GM04504 (cell line): ENCODE measurements around the gene MAGI2.
"Not testable (repeated sequence)": the region's sequence is repeated elsewhere in the genome, so short reads cannot be mapped to it uniquely, and the experiment has no call there.

Experiments
- DNase-seq: peaks from one replicate; pipeline ENCODE4 v3.0.0-alpha.2; 2012; ENCODE audit warnings: low read depth

MAGI2 gene

DNA sequence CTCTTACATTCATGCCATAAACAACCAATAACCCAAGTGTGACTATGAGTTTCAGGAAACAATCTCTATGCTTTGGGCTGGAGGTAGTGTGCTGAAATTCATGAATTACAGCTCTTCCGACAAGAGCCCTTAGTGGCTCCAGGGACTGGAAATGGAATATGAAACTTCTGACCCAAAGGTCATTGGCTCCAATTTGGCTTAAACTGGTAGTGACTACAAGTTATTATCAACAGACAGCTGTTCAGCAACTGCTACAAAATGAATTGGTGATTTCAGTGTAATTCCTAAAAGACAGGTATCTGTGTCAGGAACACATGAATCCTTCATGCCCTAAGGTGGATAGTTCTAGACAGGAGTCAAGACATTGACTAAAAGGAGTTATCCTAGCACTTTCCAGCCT lies 909.5 kb downstream of the MAGI2 start:
- no peak for DNase-seq

DNA sequence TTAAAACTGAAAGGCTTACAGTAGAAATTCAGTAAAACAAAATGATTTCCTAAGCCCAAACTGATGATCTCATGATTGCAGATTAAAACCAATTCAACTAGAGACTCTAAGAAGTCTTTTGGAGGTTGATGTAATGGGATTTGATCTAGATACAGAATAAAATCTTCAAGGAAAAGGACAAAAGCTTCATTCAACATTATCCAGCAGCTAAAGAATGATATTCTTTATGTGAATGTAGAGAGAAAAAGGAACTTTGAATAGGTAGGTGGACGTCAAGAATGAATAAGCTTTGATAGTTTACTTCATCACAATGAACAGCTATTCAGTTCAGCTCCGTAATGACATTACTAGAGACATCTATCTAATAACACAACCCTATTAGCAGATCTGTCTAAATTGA lies 910.5 kb downstream of the MAGI2 start:
- no peak for DNase-seq

DNA sequence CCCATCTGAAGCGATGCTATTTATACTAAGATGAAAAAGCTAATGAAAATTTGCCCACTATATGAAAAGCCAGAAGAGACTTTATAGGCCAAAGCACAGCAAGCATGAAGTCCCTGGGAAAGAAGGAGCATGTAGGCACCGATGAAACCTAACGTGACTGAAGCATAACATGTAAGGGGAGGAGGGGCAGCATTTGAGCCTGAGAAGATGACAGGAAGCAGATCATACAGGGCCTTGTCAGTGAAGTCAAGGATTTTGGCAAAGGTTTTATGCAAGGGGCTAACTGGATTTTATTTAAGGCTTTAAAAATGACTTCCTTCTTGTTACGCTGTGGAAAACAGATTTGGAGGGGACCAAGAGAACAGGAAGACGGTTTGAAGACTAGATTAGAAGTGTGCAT lies 910.9 kb downstream of the MAGI2 start:
- DNase-seq, result no peak

DNA sequence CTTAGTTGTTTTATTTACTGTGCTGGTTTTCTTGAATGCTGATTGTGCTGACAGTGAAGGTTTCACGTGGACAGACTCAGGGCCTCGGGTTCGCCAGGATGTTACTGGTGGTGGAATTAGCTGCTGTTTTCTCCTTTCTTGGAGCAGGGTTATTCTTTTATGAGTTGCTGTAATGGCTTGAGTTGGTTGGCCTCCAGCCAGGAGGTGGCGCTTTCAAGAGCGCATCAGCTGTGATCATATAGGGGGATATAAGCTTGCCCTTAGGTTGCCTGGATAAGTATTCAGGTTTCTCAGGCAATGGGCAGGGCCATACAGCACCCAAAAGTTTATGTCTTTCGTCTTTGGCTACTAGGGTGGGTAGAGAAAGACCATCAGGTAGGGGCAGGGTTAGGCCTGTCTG lies 913.6 kb downstream of the MAGI2 start:
- DNase-seq, result no peak

DNA sequence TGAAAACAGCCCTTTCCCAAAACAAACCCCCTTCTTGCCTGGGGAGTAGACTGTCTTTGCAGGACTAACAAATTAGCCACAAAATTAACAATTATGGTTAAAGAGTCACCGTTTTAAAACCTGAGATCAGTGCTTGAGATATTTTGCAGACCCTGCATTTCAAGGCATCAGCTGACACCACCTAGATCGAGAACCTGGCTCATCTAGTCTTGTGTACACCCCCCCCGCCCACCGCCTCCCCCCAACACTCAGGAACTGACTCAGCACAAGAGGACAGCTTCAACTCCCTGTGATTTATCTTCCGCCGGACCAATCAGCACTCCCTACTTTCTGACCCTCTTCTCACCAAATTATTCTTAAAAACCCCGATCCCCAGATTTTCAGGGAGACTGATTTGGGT lies 917.8 kb downstream of the MAGI2 start:
- no peak for DNase-seq

DNA sequence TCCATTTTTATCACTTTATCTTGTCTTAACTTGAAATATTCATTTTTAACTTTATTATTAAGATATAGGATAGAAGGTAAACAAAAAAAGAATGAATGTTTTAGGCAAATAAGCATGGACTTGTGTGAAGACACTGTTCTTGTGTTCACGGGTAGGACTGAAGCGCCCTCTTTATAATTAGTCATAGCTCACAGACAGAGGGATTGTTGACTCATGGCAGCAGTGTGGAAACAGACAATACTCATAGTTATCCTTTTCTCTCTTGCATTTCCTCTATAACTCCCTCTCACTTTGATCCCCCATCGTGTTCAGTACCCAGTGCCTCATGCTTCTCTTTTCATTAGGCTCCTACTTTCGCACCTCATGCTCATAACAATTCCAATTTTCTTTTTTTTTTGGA lies 923.1 kb downstream of the MAGI2 start:
- DNase-seq, result peak; percentile 24

DNA sequence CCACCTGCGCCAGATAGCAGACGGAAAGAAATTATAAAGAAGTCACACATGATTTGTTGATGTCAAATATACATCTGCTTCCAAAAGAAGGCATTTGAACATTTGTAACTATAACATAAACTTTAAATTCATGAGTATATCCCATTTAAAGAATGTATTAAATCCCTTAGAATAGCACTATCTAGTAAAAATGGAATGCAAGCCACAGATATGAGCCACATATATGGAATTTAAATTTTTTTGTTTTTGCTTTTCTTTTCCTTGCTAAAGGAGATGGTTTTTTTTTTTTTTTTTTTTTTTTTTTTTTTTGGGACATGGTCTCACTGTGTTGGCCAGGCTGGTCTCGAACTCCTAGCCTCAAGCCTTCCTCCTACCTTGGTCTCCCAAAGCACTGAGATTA lies 924.1 kb downstream of the MAGI2 start:
- no peak for DNase-seq

DNA sequence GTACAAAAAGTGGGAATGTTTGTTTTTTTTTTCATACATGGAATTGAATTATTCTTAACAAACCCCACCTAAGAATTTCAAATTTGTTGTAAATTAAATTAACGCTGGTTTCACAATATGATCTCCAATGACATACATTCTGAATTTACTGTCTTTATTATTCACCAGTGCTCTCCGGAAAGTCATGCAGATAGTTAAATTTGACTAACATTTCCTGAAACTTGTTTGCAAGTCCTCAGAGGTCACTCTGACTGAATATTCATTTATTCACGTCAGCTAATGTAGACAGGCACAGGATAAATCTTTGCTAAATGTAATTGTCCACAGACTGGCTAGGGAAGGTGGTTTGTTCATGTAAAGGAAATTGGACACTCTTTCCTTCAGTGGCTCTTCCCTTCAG lies 924.5 kb downstream of the MAGI2 start:
- DNase-seq, result no peak

DNA sequence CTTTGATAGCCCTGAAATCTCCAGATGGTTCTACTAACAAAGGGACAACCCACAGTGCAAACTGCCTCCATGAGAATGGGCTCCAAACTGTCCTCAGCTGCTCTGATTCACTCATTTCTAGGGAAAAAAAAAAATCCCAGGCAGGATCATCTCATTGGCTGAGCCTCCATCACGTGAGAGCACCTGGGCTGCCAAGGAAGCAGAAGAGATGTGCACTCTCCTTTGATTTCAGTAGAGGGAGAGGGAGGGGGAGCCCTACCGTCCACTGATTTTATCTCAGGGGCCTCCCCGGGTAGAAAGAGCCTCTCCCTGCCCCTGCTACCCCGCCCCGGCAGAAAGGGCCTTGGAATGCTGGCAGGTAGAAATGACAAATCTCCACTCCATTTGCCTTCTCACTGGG lies 929.5 kb downstream of the MAGI2 start:
- no peak for DNase-seq

DNA sequence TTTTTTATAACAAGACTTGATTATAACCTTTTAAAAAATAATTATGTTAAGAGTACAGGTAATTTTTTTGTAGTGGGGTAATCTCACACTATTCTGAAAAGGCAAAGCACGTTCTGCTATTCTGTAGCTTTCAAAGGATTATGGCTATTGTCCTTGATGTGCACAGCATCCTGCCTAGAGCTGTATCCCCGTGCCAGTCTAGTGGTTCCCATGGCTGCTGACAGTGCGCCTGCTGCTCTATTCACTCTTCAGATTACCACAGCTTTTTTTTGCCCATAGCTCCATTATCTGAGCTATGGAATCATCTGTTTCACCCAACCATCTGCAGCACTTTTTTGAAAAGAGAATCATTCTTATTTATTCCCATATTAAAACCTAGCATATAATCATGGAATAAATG lies 931.5 kb downstream of the MAGI2 start:
- no peak for DNase-seq

DNA sequence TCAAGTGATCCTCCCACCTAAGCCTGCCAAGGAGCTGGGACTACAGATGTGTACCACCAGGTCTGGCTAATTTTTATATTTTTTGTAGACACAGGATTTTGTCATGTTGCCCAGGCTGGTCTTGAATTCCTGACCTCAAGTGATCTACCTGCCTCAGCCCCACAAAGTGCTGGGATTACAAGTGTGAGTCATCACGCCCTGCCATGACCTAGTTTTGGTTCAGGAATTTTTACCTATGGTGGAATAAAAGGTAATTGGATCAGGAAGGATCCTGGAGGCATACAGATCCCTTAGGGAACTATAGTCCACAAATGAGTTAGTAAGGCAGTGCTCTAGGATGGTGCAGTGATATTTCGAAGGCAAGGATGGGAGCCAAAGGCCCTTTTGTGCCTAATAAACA lies 937.0 kb downstream of the MAGI2 start:
- no peak for DNase-seq

DNA sequence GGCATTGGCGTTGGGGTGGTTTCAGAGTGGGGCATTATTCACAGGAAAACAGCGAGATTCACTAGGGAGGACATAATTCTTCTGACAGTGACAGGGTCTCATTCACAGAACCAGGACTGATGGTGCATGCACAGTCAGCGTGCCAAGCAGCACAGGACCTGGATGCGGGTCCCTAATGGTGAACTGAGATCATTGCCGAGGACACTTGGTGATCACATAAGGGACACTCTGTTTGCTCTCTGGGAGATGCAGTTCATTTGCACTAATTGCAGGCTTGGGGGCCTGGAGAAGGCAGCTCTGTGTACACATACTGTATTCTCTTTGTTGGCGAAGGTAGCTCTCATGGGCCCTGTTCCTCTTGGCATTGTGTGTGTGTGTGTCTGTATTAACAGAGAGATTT lies 938.8 kb downstream of the MAGI2 start:
- no peak for DNase-seq

DNA sequence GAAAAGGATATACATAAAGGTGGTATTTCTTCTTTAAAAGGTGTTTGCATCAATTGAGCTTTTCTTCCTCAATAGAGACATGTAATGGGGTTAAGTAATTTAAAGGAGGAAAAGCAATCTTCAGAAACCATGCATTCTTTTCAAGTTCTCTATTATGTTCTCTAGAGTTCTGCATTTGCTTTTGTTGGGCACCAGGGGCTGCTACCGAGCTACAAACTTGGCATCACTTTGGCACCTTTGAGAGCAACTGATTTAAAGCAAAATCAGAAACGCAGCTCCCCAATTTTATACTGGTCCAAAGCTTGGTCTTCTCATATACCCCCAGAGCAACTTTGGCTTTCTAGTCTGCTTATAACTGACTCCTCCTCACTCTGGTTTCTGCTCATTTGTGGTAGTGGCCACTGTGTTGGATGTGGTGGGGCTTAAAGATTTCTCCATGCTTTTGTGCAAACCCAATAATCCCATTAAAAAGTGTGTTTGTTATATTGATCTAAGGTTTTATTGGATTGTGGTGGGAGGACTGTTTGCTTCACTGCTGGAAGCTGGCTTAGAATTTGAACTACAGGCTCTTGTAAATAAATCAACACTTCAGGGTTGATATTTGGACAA lies 942.8 kb downstream of the MAGI2 start:
- DNase-seq, result no peak

DNA sequence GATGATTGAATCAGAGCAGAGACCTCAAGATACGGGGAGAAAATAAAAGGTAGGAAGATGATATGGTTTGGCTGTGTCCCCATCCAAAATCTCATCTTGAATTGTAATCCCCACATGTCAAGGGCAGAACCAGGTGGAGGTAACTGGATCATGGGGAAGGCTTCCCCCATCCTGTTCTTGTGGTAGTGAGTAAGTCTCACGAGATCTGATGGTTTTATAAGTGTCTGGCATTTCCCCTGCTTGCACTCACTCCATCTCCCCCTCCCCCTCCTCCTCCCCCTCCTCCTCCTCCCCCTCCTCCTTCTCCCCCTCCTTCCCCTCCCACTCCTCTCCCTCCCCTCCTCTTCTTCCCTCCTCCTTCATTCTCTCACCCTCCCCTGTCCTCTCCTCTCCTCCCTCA lies 950.2 kb downstream of the MAGI2 start:
- not testable (repeated sequence) for DNase-seq

DNA sequence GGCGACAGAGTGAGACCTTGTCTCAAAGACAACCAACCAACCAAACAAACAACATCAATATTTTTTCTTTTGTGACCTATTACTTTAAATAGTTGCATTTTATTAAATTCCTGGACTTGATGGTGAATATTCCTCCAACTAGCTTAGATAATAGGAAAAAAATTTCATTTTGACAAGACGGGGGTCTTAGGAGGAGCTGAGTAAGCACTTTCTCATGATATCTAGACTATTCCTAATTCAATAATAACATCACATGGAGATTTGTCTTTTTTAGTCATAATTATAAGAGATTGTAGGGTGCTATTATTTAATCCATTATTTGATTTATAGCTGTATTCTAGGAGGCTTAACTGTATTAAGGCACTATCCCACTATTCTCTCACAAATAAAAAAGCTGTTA lies 952.4 kb downstream of the MAGI2 start:
- DNase-seq, result no peak

DNA sequence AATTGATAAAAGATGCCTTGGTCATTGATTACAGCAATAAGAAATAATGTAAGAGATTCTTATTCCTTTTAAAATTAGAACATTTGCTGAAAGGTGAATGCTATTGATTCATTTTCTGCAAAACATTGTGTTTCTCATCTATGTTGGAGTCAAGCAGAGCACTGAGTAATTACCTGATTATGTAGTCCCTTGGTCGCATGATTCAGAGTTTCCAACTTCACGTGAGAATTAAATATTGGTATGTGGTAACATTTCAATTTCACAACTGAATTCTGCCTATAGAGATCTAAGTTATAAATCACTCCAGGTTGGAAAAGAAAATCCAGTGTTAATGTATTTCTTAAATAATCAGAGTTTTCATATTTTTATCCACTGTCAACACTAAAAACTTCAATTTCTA lies 953.5 kb downstream of the MAGI2 start:
- no peak for DNase-seq

DNA sequence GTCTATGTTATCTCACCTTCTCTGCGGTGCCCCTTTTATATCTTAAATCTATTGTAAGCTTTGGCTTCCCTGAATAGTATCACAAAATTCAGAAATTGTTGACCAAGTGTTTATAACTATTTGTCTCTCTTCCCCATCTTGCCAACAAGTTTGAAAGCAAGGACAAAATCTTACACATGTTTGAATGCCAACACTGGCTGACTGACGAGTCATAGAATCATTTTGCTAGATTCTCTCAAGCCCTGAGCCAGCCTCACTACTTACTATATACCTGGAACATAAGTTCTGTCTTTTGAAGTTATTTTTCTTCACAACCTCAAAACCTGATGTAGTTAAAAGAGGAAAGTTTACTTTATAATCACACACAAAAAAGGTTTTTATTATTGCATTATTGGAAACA lies 954.2 kb downstream of the MAGI2 start:
- DNase-seq, result peak; percentile 11

DNA sequence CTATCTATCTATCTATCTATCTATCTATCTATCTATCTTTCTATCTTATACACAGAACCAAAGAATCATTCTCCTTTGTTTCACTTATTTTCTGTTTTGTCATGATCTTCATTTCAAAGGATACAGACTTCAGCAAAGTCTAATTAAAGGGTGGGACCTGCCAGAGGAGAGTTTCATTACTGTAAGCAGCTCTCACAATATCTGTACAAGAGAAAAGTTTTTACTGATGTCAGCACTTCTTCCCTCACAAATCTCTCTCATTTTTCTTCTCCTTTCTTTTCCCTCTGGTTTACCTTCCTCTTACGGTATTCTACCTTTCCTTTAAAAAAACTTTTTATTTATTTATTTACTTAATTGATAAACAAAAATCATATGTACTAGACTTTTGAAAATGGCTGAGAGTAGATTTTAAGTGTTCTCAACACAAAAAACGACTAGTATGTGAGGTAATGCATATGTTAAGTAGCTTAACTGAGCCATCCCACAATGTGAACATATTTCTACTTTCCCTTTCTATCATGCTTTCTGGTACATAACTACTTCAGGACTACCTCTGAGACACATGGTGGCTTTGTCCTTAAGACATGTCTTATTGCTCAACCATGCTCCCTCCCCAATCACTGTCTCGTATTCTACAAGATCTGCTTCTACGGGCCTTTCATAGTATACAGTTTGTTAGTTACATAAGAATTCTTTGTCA lies 955.6 kb downstream of the MAGI2 start:
- DNase-seq, result no peak

DNA sequence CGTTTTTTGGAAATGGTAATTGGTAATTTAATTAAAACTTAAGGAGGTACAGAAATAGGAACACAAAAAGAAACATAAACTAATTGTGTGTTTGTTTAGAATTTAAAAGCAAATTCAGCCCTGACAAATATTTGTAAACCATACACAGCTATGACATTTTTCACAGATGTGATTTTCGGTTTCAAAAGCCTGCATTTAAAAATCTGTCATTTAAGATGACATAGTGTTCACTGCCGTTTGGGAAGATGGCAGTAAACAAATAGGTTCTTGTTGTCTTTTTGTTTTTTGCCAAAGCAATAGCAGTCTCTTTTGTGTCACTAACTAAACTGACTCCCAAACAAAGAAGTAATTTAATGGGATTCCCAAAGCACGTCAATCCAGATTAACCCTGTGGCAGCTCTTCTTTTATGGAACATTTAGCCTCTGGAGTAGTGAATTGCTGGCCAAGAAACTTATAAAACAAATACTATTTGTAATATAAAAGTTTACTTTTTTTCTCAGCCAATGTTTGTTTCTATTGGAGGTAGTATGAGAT lies 957.3 kb downstream of the MAGI2 start:
- no peak for DNase-seq

DNA sequence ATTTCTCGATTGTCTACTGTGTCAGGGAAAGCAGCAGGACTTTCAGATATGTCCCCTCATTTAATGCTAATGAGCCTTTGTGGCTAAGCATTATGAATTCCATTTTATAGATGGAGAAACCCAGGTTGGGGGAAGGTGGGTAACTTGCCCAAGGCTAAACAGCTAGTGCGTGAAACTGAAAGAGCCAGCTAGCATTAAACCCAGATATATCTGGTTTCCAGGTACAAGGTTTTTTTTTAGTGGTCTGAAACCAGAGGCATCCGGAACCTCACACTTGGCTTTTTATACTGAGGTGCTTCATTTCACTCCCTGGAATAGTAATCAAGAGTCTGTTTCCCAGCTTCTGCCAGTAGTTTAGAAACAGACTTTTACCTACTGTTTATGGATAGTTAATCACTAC lies 960.1 kb downstream of the MAGI2 start:
- no peak for DNase-seq

DNA sequence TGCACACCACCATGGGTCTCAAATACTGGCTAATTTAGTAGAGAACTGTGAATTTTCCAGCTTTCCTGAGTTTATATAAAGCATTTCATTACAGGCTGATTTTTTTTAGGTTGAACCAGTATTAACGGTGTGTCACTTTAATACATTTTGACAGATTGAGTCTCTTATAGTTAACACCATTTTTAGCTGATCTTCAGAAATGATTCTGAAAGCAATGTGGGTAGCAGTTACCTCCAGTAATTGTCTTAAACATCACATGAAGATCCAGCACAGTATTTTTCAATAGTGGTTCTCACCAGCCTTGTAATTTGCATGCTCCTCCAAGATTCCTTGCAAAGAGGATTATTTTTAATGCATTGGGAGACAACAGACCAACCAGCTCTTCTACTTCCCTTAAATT lies 961.3 kb downstream of the MAGI2 start:
- DNase-seq, result no peak

DNA sequence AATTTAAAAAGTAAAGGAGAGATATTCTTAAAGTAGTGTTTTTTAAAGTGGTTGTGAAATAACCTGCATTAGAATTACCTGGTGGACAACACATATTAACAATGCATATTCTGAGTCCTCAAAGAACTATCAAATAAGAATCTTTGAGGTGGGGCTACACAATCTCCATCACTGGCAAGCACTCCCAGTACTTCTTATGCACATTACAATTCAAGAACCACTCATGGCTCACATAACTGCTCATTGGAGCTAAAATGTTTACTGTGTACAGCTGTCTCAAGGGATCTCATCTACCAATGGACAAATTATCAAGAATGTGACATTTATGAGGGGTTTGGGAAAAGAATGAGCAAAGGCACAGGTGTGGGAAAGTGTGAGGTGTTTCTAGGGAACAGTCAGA lies 962.9 kb downstream of the MAGI2 start:
- no peak for DNase-seq

DNA sequence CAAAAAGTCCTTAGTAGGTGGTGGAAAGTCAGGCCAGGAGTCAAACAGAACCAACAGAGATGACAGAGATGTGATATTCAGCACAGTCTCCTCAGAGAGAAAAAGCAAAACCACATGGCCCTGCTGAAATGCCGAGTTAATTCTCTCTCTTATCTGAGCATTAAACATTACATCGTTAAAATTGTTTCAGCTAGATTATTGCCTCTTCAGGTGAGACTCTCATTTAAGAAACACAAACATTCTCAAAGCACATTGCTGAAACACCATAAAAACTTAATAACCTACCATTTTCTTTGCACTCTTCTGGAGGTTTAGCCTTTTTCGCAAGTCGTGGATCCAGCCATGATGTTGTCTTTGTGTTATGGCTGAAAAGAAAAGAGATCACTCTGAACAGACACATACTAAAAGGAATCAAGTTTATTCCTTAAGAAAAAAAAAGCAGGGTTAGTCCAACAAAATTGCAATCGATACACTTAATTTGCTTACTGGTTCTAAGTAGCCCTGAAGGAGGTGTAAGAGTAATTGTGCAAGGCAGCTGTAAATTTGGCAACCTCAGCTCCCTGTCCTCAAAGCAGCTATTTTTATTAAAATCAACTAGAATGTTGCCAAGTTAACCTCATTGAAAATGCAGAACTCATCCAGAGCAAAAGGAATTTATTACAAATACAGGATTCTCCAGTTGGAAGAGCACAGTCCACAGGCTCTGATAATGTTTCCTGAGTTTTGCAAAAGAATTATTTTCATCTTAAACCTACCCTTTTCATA lies 963.8 kb downstream of the MAGI2 start:
- DNase-seq, result no peak
